HuH-7.5 (cell line): ENCODE measurements around the gene SNRNP25.
A peak's percentile ranks its signal among the peaks of the same experiment; 100 is the strongest.

Experiments
- DNase-seq: peaks from one replicate; pipeline ENCODE4 v3.0.0; 2011; ENCODE audit warnings: low spot score

The SNRNP25 gene

GRCh38 chr16:78444-79150 lies 25.0 kb downstream of the SNRNP25 start:
- DNase-seq: peak; percentile 59

GRCh38 chr16:79151-80054 lies 25.8 kb downstream of the SNRNP25 start:
- DNase-seq: no peak

GRCh38 chr16:83060-83603 lies 29.5 kb downstream of the SNRNP25 start:
- DNase-seq: no peak

GRCh38 chr16:83781-84615 lies 30.4 kb downstream of the SNRNP25 start:
- DNase-seq: no peak

- no peak for DNase-seq
These were observed 31.2 kb downstream of the SNRNP25 start for GRCh38 chr16:84718-85406.

GRCh38 chr16:85407-85782 lies 31.8 kb downstream of the SNRNP25 start:
- no peak for DNase-seq

- DNase-seq: no peak
These were observed 32.2 kb downstream of the SNRNP25 start for GRCh38 chr16:85865-86264.

GRCh38 chr16:86483-86952 lies 32.9 kb downstream of the SNRNP25 start:
- no peak for DNase-seq

GRCh38 chr16:88613-89012 lies 35.0 kb downstream of the SNRNP25 start:
- DNase-seq: no peak

- DNase-seq: no peak
These were observed 36.0 kb downstream of the SNRNP25 start for GRCh38 chr16:89391-90302.

GRCh38 chr16:91484-91883 lies 37.9 kb downstream of the SNRNP25 start:
- DNase-seq: no peak

- DNase-seq: no peak
These were observed 39.1 kb downstream of the SNRNP25 start for GRCh38 chr16:92431-93339.

GRCh38 chr16:94918-95265 lies 41.3 kb downstream of the SNRNP25 start:
- no peak for DNase-seq

- peak; percentile 93 for DNase-seq
These were observed 43.3 kb downstream of the SNRNP25 start for GRCh38 chr16:96935-97381.

GRCh38 chr16:97822-98221 lies 44.2 kb downstream of the SNRNP25 start:
- no peak for DNase-seq

GRCh38 chr16:100989-101388 lies 47.4 kb downstream of the SNRNP25 start:
- no peak for DNase-seq

- no peak for DNase-seq
These were observed 48.0 kb downstream of the SNRNP25 start for GRCh38 chr16:101586-101985.

- no peak for DNase-seq
These were observed 48.6 kb downstream of the SNRNP25 start for GRCh38 chr16:102060-102855.
